GM12874 (cell line): ENCODE data around the gene CCDC183.

ENCODE experiments used
- CTCF ChIP-seq: IDR thresholded peaks from 2 replicates; pipeline ENCODE4 v1.5.1; 2011; ENCODE audit warnings: low read depth, mild to moderate bottlenecking, control low read depth, low read length, moderate library complexity; ENCODE audit not compliant: insufficient read depth

CCDC183 gene

DNA sequence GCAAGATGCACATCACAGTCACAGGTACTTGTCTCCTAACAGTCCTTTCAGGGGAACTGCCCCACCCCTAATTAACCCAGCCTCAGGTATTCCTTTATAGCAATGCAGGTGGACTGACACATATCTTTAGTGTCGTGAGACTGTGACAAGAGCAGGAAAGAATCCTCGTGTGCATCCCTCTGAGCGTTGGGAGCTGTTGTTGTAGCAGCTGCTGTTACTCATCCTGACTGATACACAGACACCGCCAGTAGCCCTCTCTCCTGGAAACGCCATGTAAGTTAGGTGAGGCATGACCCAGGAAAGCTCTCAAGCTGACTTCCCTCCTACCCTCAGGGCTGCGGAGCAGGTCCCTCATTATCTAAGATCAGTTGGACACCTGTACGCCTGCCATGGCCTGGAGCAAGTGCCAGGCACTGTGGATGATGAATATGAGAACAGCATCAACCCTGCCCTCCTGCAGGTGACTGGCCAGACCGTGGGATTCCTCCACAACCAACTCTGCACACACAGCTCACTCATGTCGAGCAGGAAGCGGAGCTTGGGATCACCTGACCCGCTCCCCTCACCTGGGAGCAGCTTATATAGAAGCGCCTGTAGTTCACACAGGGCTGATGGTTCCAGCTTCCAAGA is 21.6 kb upstream of the CCDC183 start:
- no peak for TF ChIP-seq CTCF

DNA sequence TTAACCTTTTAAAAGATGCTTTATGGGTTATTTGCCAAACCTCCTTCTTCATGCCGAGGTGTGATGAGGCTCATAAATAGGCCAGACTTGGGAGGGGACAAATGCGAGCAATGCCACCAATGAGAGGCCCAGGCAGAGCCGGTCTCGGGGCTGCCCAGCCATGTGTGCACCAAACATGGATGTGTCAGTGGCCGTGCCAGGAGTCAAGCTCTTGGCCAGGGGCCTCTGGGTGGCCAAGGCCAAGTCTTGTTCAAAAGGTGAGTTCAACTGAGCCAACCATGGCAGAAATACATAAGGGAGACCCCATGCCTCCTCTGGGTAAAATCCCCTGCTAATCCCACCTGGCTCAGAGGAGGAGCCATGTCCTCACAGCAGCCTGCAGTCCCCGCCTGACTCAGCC is 20.9 kb upstream of the CCDC183 start:
- TF ChIP-seq CTCF = no peak

DNA sequence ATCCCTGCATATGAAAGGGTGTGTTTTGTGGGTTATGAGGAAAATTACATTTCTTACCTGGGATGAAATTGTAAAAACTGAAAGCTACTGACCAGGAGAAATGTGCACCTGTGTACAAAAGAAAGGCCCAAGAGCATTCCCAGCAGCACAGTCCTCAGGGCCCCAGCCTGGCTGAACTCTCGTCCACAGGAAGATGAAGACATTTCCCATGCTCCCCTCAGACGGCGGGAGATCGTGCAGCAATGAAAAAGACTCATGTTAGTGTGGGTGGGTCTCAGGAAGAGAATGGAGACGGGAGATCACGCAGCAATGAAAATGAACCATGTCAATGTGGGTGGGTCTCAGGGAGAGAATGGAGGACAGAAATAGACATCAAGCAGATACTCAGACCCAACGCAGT is 19.2 kb upstream of the CCDC183 start:
- TF ChIP-seq CTCF = no peak

- TF ChIP-seq CTCF = no peak
These were observed 18.8 kb upstream of the CCDC183 start for GRCh38 chr9:136777359-136777758.

GRCh38 chr9:136779808-136780207 is 16.3 kb upstream of the CCDC183 start:
- no peak for TF ChIP-seq CTCF

- no peak for TF ChIP-seq CTCF
These were observed 13.7 kb upstream of the CCDC183 start for GRCh38 chr9:136782452-136782851.

DNA sequence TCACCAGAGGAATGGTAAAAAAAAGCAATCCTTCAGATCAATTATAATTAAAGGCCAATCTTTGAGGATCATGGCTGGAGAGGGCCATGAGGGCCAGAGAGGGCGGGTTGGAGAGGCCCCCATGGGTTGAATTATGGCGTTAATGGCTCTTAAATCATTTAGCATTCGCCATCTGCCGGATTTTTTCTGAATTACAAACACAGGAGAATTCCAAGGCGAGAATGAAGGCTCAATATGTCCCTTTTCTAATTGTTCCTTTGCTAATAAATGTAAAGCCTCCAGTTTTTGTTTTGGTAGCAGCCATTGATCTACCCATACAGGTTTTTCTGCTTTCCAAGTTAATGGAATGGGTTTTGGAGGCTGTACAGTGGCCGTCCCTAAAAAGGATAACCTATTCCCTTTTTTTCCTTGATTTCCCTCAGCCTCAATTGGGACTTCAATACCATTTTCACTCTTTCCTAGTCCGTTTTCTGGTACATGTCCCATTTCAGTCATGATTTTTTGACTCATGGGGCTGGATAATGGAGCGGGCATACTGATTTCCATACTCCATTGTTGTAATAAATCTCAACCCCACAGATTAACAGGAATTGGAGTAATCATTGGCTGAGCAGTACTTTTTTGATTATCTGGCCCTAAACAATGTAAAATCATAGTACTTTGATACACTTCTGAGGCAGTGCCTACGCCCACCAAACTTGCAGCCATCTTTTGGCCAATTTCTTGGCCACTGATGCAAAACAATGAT is 11.7 kb upstream of the CCDC183 start:
- TF ChIP-seq CTCF = peak; percentile 30
